Measurements from ENCODE around the gene EFHC1.

The EFHC1 gene

DNA sequence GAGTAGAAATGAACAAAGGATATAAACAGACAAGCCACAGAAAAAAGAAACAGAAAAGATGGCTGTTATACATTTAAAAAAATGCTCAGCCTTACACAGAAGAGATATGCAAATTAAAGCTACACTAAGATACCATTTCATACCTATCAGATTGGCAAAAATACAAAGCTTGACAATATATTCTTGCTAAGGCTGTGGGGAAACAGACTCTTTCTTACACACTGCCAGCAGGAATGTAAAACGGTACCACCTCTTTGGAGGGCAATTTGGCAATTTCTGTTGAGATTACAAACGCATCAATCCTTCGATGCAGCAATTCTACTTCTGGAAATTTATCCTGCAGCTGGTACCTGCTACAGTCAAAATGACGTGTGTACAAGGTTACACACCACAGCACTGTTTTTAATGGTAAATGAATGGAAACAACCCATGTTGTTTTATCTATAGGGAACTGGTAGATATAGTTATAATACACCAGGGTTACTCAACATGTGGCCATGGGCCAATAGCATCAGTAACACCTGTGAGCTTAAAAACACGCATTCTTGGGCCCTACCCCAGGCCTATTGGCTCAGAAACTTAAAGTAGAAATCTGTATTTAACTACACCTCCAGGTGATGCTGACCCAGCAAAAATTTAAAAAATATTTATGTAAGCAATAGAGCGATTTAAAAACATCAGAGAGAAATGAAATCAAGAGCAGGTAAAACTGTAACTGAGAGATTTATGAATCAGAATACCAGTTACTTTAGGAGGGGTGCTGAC, 103.4 kb downstream of the EFHC1 start:
- no peak for DNase-seq

DNA sequence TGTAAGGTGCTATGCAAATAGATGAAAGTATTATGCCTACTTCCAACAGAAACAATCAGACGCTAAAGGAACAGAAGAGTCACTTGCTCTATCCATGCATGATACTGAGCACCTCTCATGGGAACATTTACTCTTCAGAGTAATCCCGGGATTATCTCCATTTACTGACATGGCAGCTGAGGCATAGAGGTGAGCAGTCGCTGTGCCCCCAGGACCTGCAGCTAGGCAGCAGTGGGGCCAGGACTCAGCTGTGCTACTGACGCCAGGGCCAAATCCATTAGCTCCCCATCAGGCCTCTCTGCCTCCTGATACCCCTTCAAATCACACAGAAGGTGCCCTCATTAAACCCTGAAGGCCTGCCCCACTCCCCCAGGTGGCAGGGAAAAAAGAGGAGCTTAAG, 104.8 kb downstream of the EFHC1 start:
- no peak for DNase-seq

DNA sequence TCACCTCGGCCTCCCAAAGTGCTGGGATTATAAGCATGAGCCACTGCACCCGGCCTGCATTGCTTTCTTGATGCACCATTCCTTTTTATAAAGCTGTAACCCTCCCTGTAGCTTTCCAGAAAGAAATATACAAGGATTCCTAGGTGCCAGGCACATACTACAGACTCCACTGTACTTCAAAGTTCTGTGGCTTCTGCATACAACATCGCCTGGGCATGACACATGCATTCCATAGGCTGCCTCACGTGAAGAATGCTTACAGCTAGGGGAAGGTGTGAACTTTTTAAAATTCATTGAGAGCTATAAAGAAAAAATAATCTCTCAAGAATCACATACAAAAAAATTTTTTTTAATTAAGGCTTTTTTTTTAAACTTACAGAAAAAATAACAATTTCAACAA, 106.5 kb downstream of the EFHC1 start:
- DNase-seq: no peak

DNA sequence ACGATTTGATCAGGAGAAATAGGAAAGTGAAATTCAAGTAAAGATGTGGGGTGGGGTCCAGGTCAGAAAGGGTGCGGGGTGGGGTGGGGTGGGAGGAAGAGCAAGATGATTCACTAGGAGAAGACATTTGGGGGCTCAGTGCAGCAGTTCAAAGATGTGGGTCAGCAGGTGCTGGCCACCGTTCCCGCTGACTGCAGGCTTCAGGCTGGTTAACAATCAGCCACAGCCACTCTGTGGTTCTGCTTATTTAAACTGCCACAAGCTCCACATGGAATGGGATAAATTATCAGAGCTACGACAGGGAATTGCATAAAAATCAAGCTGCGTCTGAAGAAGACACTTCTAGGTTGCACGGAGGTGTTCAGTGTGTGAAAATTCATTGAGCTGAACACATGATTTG, 107.3 kb downstream of the EFHC1 start:
- no peak for DNase-seq

DNA sequence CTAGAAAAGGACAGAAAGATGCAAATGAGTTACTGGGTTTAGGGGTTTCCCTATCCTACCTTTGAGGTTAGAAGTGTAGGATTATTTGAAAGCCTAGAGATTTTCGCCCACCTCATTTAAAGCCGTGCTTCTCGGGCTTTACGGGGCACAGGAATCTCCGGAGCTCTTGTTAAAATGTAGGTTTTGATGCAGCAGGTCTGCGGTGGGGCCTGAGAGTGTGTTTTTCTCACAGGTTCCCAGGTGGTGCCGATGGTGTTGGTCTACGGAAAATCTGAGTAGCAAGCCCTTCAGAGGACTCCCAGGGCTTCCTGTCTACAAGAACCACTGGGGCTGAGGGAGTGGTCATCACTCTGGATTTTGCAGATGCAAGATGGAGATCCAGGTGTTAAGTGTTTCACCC, 109.2 kb downstream of the EFHC1 start:
- DNase-seq: no peak

DNA sequence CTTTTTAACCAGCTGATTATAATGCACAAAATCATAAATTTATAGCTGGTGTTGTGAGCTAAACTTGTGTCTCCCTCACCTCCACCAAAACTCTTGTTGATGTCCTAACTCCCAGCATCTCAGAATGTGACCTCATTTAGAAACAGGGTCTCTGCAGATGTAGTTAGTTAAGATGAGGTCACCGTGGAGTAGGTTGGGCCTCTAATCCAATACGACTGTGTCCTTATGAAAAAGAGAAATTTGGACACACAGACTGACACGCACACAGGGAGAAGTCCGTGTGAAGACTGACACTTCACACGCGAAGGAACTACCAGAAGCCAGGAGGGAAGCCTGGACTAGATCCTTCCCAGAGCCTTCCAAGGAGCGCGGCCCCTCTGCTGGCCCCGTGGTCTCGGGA, 110.2 kb downstream of the EFHC1 start:
- no peak for DNase-seq

DNA sequence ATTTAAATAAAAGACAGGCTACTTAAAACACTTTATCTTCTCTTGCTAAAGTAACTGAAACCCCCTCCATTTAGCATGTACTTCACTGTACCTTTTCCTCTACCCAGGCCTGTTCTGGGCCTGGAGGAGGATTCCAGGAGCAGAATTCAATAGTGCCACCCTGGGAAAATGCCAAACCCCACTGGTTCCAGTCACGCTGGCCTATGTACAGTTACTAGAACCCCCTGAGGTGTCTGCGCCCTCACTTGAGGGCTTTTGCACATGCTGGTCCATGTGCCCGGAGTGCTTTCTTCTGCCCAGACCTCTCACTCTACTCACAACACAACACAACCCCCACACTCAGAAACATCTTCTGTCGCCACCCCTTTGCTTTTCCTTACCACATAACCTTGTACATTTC, 111.3 kb downstream of the EFHC1 start:
- no peak for DNase-seq

DNA sequence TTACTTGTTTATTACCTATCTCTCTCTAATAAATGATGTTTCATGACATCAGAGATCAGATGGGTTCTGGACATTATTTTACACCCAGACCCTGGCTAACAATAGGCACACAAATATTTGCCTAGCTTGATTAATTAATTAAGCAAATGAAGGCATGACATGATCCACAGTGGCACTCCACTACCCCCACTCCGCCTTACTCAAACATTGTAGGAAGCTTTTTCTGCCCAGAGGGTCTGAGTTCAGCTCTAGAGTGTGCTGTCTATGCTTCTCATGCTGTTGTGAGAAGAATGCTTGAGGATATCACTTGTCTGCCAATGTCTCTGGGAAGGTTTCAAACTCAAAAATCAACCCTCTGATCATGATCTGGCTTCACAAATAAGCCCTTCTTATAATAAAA, 111.7 kb downstream of the EFHC1 start:
- no peak for DNase-seq

DNA sequence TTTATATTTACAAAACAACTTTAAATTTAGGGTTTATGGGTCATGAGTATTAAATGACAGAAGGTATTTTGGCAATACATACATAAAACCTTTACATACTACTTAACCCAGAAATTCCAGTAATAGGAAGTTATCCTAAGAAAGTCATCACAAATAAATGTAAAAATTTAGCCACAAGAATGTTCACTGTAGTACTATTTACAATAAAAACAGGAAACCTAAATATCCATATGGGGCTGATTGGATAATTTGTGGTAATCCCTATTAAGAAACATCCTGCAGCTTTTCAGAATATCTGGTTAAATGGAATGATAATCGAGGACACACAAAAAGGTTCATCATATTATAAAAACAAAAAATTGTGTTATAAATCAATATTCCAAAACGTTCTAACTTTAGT, 112.3 kb downstream of the EFHC1 start:
- DNase-seq: no peak

DNA sequence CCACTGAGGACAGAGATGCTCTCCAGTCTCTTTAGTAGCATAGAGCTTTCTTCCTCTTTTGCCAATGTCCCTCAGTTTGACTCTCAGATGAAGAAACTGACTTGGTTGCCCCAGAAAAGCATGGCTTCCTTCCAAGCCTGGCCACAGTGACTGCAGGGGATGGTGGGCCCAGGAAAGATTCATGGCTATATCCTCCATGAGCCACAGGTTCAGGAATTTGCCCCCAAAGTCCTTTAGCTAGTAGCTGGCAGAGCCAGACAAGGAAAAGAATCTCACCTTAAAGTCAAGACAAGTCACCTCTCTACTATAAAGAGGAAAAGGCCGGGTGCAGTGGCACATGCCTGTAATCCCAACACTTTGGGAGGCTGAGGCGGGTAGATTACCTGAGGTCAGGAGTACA, 113.3 kb downstream of the EFHC1 start:
- no peak for DNase-seq

DNA sequence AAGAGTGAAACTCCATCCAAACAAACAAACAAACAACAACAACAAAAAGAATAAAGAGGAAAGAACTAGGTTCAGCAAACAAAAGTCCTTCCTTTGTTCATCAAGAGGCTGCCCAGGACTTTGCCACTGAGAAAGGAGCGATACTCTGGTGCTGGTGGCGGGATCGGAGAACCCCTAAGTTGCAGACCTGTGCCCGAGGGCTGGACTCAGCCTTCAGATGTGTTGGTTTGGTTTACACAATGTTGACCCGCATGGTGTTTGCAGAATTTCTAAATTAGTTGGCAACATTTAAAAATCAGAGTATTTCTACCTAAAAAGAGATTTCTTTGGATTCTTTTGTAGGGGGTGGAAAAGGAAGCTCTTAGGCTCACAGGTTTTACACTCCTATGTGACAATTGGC, 114.2 kb downstream of the EFHC1 start:
- no peak for DNase-seq

DNA sequence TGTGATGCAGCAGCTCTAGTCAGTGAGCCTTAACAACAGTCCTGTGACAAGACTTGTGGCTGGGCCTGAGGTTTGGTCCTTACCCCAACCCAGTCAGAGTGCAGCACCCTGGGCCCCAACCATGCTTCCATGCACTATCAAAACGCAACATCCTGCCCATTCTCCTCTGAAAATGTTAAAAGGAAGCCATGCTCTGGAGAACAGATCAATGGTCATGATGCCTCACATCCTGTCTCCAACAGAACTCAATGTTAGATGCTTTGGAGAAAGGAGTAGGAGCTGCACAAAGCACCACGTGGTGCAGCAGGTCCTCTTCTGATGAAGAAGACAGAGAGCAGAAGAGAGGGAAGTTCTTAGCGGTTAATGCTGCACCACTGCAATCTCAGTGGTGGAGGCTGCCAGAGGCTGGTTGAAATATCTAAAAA, 114.8 kb downstream of the EFHC1 start:
- DNase-seq: no peak

DNA sequence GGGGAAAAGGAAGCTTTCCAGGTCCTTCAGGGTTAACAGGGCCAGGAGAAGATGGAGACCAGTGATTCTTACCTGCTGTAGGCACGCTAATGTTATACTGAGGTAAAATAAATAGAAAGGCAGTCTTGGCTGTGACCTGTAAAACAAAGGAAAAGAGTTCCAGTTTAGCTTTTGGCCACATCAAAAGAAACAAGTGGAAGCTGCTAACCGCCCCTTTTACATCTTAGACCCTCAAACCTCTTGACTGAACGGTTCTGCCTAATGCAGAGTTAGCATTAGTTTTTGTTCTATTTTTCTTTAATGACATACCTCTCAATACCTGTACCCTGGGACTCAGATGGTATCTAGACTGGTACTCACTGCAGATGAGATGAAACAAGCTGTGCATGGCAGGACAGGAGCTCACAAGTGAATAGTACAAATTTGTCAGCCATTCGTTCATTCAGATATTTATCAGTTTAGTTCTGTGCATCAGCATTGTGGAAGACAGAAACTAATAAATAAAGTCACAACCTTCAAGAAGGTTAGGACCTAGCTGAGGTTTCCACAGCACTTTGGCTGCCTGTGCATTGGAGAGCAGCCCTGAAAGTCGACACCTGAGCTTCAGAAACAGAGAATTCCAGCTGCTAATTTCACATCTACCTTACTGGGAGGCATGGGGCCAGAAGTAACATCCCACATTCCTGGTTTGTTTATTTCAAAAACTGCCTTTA, 115.7 kb downstream of the EFHC1 start:
- DNase-seq: no peak

DNA sequence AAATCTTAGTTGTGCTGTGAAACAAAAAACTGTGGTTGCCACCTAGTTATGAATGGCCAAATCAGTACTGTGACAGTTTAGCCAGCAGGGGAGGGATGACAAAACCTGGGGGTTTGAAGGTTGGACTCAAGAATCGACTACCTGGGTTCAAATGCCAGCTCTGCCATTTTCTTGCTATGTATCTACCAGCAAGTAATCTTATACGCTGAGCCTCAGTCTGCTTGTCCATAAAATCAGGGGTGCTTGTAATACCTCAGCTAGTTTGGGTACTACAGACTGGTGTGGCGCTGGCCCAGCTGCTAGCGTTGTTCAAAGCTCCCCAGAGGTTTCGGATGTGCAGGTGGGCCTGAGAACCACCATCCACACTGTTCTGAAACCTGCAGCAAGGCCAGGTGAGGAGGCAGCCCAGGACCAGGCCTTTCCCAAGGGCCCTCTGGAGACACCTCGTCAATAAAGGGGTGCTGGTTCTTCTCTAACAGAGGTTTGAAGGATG, 116.3 kb downstream of the EFHC1 start:
- no peak for DNase-seq

DNA sequence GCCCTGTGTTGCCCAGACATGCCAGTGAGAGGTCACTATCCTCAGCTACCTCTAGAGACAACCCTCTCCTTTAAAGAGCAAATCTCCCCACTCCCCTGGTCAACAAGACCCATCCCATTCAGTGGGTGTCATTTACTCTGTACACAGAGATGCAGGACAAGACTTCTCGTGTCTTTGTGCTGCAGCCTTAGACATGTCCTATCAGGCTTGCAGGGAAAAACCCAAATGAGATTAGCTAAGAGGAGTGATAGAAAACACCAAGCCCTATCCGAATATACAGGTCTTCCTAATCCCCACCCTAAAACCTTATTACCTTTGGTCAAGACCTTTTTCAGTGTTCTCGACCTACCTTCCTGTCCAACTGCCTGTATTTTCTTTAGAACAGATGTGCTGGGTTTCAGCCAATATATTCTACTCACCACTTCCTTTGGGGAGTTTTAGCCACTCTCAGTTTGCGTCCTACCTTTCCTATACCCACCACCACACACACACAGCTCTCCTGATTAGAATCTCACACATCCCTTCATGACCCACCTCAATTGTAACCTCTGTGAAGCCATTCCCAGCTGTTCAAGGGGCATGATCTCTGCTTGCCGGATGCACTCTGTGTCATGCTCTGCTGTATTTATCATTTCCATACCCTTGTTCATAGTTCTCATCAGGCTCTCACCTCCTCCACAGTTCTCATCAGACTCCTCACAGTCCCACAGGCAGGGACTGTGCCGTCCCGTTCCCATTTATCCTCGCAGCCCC, 117.0 kb downstream of the EFHC1 start:
- no peak for DNase-seq

DNA sequence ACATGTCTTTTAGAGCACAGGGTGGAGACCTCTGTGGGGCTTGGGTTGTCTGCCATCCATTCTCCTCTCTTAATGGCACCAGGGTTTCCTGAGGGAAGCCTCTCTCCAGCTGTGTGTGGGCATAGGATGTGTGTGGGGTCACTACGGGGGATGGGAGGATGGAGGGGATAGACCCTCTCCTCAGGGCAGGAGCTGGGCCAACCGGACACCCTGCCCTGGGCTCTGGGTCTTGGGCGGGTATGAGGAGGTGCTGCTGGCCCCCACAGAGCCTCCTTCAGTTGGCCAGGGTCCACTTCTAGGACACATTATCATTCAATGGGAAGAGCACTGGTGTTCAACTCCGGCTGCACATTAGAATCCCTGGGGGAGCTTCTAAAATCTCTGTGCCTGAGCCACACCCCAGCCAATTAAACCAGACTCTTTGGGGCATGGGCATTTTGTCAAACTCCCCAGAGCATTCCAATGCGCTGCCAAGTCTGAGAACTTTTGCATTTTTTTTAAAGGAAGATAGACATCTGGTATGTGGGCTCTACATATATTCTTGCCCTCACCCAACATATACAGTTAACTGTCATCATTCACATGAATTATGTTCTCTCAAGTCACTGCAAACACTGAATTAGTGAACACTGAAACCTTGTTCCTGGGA, 118.2 kb downstream of the EFHC1 start:
- no peak for DNase-seq

DNA sequence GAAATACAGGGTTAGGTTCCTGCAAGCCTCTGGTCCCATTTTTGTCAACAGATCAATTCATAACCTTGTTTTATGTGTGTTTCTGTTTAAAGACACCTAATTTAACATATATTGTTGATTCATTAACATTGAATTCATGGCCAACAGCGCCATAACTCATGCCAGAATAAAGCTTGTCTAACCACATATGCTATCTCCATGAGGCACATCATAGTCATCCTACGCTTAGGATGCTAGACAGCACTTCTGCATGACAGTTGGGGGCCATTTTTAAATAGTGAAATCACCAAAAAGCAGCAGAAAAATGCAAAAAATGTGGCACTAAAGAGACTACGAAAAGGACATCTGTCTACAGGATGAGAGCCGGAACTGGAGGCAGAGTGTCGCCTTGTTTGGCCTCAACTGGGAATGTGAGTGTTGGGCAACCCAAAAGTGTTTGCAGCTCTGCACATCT, 118.8 kb downstream of the EFHC1 start:
- DNase-seq: no peak

DNA sequence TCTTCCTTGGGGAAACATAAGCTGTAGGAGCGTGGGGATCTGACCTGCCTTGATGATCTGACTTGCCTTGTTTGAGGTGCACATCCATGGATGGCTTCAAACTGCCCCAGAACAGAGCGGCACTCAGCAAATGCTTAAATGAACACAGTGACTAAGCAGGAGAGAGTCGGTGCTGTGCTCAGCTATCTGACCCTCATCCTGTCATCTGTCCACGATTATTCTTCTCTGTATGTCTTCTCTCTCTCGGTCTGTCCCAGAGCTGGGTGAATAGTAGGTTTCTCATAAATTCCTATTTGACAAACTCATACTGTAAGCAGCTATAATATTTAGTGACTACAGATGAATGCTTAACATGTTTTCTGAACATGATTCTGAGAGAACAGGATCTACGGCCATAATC, 119.5 kb downstream of the EFHC1 start:
- no peak for DNase-seq

DNA sequence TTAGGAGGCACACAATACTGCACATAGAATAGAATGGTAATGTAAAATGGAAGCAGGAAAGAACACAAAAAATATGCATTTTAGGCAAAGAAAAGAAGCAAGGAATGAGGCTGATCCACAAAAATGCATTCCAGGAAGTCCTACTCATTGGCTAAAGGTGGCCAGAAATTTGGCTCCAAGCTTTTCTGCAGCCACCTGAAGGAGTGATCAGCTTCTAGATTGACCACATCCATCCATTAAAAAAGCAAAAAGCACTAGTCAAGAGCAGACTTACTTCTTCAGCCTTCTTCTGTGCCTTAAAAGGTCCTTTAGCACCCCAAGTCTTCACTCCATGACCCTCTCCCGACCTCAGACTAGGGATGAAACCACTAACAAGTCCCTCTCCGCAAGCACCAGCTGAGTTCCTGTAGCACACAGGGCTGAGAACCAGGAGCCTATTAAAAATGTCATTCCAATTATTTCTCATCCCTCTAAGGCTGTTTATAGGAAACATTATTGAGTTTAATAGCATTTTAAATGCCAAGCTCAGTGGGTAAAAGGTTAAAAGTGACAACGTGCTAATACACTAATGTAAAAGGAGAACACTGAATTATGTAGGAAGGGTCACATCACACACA, 120.3 kb downstream of the EFHC1 start:
- no peak for DNase-seq

DNA sequence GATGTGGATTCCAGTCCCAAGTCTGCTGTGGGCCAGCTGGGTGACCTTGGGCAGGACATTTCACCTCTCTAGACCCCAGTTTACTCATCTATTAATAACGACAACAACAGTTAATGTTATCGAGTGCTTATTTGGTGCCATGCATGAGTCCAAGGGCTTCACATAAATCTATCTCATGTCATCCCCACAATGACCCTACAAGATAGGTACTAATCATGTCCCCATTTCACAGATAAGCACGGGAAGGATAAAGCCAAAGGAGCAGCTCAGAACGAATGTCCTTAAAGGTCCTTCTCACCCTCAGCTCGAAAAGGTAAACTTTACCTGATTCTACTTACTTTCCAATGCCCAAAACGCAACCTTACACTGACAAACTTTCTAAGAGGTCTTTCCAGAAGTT, 121.0 kb downstream of the EFHC1 start:
- no peak for DNase-seq

DNA sequence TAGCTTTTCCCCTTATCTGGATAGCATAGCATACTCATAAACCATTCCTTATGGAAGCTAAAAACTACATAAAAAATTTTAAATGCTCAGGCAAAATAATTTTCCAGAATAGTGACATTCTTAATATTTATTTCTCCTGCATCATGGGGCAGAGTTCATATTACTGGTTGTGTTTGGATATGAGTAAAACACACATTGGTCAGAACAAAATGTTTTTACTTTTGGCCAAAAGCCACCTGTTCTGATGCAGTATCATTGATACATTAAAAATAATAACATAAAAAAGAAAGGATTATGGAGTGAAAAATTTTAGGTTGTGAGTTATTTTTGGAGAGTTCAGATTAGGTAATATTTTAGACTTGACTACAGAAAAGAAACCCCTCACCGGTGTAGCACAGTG, 123.1 kb downstream of the EFHC1 start:
- DNase-seq: no peak

DNA sequence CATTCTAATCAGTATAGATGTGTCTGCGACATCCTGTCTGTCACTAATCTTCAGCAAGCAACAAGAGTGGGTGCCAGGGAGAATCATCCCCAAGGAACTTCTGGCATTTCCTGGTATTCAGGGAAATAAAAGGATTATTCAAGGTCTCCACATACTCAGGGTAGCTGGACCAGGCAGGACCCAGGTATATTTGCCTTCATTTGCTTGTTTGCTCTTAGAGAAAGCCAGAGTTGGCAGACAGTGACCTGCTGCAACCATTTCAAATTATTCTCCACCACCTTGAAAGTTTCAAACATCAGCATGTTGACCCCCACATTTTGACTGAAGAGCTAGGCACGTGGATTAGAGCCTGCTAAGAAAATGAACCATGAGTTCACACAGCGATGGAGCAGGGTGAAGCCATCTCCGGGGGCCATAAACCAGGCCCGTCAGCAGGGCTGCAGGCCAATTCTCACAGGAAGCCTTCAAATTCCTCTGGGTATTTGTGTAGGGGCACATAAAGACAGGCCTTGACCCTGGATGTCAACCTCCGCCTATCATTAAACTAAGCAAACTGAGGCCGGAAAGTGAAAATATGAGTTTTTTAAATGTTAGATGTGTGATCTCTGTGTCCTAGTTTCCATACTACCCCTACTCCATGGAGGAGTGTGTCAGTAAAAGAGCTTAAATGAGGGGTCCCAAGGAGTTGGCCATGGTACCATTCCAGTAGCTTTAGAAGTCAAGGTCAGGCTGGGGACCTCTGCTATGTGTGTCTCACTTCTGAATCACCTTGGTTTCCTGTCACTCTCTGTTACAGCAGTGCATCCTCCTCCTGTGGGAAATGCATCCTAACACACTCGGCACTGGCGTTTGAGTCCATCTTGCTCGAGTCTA, 123.8 kb downstream of the EFHC1 start:
- DNase-seq: no peak

Measured in NCI-H1694 (cell line).